ENCODE results near the gene DAAM1.

Gene DAAM1

GRCh38 chr14:59228421-59228820 is 40.0 kb downstream of the DAAM1 start:
- no peak for DNase-seq

- DNase-seq, result no peak
Measured at GRCh38 chr14:59229653-59230406, 41.4 kb downstream of the DAAM1 start.

GRCh38 chr14:59236195-59236594 is 47.7 kb downstream of the DAAM1 start:
- no peak for DNase-seq

DNA sequence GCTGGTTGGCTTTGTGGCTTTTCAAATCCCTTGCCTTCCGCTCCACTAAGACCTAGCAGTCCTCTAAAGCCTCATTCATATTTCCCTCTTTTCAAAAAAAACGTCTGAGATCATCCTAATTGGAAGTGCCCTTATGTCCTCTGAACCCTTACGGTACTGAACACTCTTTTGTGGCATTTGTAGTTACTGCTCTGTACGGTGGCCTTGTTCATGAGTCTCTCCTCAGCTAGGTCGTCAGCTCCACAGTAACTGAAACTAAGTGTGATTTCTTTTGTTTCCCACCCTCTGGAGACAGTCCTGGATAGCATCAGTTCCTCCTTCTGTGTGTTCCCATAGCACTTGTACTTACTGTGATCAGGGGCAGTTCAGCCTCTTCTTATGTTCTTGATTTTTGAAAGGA is 49.7 kb downstream of the DAAM1 start:
- no peak for DNase-seq

DNA sequence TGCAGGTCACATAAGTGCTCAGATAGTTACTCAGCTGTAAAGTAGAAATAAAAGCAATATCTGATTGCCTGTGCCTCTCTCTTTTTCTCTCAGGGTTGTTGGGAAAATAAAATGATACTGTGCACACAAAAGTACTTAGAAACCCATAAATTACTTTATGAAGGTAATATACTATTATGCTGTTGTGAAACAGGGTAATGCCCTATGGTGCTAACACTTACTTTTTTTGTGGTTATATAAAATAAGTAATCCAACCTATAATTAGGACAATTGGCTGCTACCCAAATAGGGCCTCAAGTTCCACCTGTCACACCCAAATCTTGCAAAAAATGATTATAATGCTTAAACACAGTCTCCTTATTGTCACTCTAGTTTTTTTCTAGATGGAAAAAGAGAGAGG is 50.6 kb downstream of the DAAM1 start:
- no peak for DNase-seq

DNA sequence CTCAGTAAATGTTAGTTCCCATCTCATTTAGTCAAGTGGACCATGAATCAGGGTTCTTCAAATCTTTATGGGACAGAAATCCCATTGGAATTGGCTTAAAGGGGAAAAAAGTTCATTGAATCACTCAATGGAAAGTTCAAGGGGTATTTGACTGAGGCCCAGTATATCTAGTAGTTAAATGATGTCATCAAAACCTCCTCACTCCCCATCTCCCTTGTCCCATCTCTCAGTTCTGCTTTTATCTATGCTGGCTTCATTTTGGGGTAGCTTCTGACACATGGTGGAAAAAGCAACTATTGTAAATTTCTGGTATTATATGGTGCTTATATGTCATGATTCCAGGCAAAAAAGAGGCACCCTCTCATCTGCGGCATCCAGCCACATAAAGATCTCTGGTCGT is 51.9 kb downstream of the DAAM1 start:
- DNase-seq, result no peak

GRCh38 chr14:59241121-59241520 is 52.7 kb downstream of the DAAM1 start:
- no peak for DNase-seq

- no peak for DNase-seq
Measured at GRCh38 chr14:59243174-59243573, 54.7 kb downstream of the DAAM1 start.

DNA sequence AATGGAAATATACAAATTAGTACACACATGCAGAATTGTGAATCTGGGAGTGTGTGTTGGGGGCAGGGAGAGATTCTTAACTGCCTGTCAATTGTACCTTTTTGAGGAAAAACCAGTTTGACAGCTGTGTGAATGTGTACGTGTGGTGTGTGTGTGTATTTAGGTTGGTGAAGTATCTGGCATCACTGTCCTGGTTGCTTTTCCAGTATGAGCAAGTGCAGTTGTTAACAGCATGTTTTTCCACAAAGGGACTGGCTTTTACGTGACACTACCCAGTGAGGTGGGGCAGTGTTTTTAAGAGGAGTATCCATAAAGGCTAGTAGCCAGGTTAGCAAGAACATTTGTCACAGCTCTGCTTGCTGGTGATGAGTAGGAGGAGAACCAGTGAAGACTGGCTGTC is 56.1 kb downstream of the DAAM1 start:
- no peak for DNase-seq

DNA sequence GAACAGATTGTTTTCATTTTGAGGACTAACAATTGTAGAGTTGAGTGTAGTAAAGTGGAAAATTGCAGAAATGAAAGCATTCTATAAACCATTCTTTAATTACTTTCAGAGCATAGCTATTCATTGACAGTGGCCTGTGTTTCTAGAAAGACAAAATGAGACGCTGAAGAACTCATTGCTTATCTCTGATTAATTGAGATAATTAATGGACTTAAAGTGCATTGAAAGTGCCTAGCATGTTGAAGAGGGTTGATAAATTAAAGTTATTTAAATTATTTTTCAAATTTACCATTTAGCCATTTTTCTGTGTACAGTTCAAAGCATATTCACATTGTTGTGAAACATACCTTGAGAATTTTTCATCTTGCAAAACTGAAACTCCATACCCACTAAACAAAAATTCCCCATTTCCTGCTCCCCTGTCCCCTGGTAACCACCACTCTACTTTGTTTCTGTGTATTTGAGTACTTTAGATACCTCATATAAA is 57.4 kb downstream of the DAAM1 start:
- no peak for DNase-seq

DNA sequence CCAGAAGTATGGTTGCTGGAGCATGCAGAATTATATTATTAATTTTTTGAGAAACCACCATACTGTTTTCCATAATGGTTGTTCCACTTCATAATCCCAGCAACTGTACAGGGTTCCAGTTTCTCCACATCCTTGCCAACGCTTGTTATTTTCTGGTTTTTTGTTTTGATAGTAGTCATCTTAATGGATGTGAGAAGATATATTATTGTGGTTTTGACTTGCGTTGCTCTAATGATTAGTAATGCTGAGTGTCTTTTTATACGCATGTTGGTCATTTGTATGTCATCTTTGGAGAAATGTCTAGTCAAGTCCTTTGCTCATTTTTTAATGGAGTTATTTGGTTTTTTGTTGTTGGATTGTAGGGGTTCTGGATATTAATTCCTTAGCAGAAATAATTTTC is 58.1 kb downstream of the DAAM1 start:
- DNase-seq, result no peak

DNA sequence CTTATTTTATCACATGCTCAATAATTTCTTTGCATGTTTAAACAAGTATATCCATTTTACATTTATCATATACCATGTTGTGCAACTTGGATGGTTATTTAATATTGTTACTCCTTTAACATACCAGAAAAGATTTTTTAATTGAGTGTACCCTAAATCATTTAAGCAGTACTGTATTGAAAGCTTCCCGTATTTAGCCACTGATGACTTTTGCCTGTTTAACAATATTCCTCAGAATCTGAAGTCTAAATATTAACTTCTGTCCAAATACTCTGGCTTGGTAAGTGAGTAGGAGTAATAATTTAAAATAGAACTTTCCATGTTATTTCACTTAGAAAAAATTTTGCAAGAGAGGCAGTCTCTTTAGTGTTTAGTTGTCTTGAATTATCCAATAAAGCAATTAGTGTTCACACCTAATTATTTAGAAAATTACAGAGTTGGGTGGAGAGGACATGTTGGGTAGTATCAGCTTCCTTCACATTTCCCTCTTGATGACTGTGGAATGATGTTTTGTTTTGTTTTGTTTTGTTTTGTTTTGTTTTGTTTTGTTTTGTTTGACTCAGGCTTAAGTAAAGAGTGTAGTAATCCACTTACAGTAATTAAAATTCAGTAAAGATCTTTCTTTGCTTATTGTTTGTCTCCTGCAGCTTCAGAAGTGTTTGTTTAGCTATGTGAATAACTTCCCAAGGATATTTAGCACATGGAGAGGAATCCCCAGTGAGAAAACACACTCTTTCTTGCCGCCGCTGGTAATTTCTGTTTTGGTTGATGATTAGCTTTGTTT is 59.5 kb downstream of the DAAM1 start:
- no peak for DNase-seq

- DNase-seq, result no peak
Measured at GRCh38 chr14:59249029-59249428, 60.6 kb downstream of the DAAM1 start.

DNA sequence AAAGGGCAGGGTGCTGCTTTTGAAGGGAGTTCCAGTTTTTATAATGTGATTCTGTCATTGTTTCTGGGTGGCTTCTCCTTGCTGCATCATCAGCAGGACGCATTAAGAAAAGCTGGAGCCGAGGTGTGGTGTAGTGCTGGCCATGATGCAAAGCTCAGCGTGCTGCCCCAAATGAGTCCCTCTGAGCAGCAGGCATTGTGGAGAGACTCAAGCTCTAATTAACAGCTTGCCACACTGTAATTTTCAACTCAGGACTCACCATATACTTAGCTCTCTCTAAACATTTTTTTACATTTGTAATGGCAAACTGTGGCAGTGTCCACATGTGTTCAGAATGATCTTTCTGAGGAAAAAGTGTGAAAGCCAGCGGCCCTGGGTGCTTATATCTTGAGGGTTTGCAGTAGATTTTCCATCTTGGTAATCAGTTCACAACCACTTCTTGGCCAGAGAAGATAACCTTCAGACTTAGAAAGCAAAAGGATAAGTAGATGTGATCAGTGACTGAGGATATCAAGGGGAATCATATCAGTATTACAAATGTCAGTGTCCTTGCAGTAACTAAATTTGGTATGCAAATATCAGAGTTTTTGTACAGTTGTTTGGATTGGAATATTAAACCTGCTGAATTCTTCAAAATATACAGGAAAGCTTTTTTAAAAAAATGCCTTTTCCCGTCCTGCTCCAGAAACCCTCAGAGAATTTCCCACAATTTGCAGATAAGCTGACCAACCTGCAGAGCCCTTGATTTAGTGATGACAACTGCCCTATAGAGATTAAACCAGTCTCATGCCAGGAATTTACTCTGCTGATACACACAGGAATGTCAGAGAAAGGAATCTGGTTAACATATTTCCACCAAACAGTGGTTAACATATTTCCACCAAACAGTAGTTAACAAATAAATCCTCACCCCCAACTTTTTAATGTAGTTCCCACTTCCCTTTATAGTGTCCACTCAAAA is 63.6 kb downstream of the DAAM1 start:
- DNase-seq, result no peak

DNA sequence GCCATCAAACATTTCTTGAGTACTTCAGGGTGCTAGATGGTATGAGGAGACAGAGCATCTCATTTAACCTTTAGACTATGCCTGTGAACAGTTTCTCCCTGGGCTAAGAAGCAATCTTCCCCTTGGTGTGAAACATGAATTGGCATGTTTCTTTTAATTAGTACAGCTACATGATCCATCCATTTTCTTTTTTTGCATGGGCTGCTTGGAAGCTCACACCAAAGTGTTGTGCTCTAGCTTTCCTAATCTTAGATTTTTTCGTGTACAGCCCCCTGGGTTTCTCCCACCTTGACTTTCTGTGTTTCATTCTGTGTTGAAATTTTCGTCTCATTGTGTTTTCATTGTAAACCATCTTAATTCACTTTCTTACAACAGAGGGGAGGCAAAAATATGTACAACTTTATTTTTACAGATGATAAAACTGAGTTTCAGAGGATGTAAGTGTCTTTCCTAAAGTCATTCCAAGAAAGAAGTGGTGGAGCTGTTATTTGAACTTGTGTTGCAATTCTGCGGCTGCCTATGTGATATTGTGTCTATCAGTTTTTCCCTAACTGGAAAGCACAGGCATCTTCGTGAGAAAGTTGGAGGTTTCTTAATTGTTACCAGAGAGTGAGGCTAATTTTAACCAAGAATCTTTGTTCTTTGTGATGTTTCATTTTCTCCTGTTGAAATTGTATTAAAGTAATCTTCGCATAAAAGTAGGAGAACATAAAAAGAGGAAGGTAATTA is 64.5 kb downstream of the DAAM1 start:
- no peak for DNase-seq

DNA sequence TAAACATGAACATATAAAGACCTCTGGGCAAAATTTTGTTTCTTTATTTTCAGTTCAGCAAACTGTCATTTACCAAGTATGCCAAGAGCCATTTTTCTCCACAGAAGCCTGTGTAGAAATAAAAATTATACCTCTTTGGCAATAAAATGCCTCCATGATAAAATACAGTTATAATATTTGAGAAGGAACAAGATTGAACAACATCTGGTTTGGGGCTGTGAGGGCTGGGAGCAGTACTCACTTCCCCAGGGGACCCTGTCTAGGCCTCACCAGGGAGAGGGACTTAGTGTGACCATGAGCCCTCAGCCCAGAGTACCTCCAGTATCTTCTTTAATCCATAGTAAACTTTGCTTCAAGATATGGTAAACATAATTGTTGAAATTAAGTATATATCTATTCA is 65.1 kb downstream of the DAAM1 start:
- no peak for DNase-seq

DNA sequence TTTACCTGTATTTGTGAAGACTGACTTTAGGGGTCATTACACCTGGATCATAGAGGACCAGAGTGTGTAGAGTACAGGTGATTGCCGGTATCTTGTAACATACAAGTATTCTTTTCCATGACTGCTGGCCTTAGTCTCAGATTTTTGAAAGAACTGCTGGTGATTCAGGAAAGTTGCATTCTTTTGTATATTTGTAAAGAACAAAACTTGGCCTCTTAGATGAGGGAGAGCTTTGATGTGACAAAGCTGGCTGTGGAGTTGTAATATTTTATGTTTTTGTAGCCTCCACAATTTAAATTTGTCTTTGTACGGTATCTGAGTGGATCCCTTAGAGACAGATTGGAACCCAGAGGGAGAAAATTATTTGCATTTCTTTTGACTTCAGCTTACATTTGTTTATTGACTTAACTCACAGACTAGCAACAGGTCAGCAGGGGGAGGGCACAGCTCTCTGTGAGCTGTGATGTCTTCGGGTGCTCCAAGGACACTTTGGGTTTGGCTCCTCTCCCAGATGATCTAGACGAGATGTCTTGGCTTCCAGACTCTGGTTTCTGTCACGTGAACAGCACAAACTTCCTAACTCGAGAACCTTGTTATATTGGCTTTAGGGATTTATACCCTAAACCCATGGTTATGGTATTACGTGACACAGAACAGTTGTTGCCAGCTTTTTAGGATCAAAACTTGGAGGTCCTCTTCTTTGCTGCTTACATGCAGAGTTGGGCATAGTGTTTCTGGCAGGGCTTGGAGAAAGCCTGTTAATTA is 65.9 kb downstream of the DAAM1 start:
- no peak for DNase-seq

DNA sequence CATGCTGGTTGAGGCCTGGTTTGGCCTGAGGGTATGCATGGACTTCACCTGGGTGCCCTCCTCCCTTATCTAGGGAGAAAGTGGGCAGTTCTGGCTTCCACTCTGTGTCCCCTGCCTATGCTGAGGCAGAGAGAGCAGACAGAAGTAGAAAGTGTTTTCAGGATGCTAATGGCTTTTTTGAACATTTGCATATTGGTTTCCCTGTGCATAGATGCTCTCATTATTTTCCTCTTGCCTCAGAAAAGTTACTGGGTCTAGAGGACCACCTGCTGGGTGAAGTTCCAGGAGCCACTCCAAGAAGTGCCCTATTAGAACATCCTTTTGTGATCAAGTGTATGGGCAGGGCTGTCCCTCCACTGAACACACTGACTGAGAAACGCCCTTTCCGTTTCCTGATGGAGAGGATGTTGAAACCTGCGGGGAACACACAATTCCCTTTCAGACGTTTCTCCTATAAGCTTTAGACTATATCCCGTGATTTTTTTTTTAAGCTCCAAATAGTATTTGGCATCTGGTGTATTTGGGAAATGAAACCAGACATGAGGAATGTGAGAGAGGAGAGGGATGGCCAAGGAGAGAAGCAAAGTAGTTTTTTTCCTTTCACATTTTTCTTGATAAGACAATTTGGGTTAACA is 66.6 kb downstream of the DAAM1 start:
- no peak for DNase-seq

DNA sequence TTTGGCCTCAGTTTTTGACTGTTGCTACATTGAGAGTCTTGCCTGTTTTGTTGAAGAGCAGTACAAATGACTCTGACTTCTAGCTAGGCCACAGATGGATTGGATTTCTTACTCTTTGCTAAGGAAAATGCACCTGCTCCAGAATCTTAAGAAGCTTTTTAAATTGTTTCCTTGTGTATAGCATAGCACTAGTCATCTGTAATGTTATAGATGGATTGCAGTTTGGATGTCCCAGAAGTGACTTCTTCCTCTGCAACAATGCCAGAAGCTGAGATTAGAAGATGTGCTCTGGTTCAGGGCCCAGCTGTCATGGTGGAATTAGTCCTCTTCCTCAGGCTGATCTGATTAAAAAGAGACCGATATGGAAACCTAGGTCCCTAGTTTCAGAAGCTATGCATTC is 67.9 kb downstream of the DAAM1 start:
- no peak for DNase-seq

- no peak for DNase-seq
Measured at GRCh38 chr14:59261334-59261733, 72.9 kb downstream of the DAAM1 start.
